IMR-90 (cell line): ENCODE measurements around the gene SORBS1. TPM values are rescaled to one million over a fixed set of nuclear protein-coding genes. Genes with fewer than 3 reads are reported as not detected.
A peak's percentile ranks its signal among the peaks of the same experiment; 100 is the strongest.

Source experiments
- ATAC-seq: fragments of 200-7000 bp; cut with Tn5 transposase; 2 replicates; pipeline ENCODE4 v1.9.1; 2020; ENCODE audit warnings: low read depth, mild to moderate bottlenecking, moderate library complexity
- BruUV-seq: library from RNA; stranded (reverse); fragments of 400-500 nt; replicated peaks from 2 replicates; lab custom pipeline; 2021; lab: Mats Ljungman, UMichigan
- CTCF ChIA-PET: fragments of 300-600 bp; formaldehyde crosslinking; extraction: SDS; loops from one replicate; lab custom pipeline; 2021; ENCODE audit warnings: antibody characterized with exemption; lab: Yijun Ruan, JAX
- POLR2A ChIA-PET: fragments of 300-600 bp; sonication (Branson Sonifier 250); formaldehyde crosslinking; loops from one replicate; lab custom pipeline; 2022; ENCODE audit warnings: antibody characterized with exemption; ENCODE audit not compliant: unreplicated experiment; lab: Charles Lee
- DNase-seq: peaks from one replicate; pipeline ENCODE4 v3.0.0; 2013
- H2AFZ ChIP-seq: replicated peaks from 2 replicates; pipeline ENCODE3; 2013; ENCODE audit warnings: low read length, mild to moderate bottlenecking; ENCODE audit not compliant: poor library complexity
- H2AK5ac ChIP-seq: 2 replicates; pipeline ENCODE4 v1.6.1; 2013; ENCODE audit warnings: low read depth, low read length, inconsistent platforms
- H2AK9ac ChIP-seq: replicated peaks from 2 replicates; pipeline ENCODE3; 2013; ENCODE audit warnings: mild to moderate bottlenecking, low read depth, low read length, moderate library complexity; ENCODE audit not compliant: poor library complexity
- H2BK120ac ChIP-seq: 2 replicates; pipeline ENCODE4 v1.6.1; 2013; ENCODE audit warnings: low read depth, low read length, inconsistent platforms
- H2BK15ac ChIP-seq: 3 replicates; pipeline ENCODE4 v1.6.1; 2013; ENCODE audit warnings: low read depth, low read length, inconsistent platforms
- H2BK20ac ChIP-seq: 2 replicates; pipeline ENCODE4 v1.6.1; 2013; ENCODE audit warnings: low read depth, mild to moderate bottlenecking, inconsistent platforms, low read length, moderate library complexity
- H2BK5ac ChIP-seq: 2 replicates; pipeline ENCODE4 v1.6.1; 2013; ENCODE audit warnings: mild to moderate bottlenecking, low read depth, low read length, inconsistent platforms; ENCODE audit not compliant: poor library complexity, severe bottlenecking
- H3K14ac ChIP-seq: replicated peaks from 2 replicates; pipeline ENCODE4 v1.6.1; 2013; ENCODE audit warnings: low read depth, low read length, inconsistent platforms
- H3K18ac ChIP-seq: 2 replicates; pipeline ENCODE4 v1.6.1; 2013; ENCODE audit warnings: low read depth, low read length, control low read depth
- H3K23ac ChIP-seq: 2 replicates; pipeline ENCODE4 v1.6.1; 2013; ENCODE audit warnings: low read depth, low read length, inconsistent platforms
- H3K27ac ChIP-seq: 2 replicates; pipeline ENCODE4 v1.5.1; 2013; ENCODE audit warnings: mild to moderate bottlenecking, control low read depth, low read length; ENCODE audit not compliant: insufficient read depth
- H3K27me3 ChIP-seq: 2 replicates; pipeline ENCODE4 v1.6.1; 2013; ENCODE audit warnings: low read length; ENCODE audit not compliant: control insufficient read depth, insufficient read depth
- H3K36me3 ChIP-seq: 2 replicates; pipeline ENCODE4 v1.6.1; 2013; ENCODE audit warnings: low read length, mixed read lengths; ENCODE audit not compliant: control insufficient read depth, insufficient read depth
- H3K4ac ChIP-seq: 2 replicates; pipeline ENCODE4 v1.6.1; 2013; ENCODE audit warnings: low read depth, low read length, inconsistent platforms
- H3K4me1 ChIP-seq: 2 replicates; pipeline ENCODE4 v1.6.1; 2013; ENCODE audit warnings: low read length, mixed read lengths; ENCODE audit not compliant: control insufficient read depth, insufficient read depth
- H3K4me2 ChIP-seq: 2 replicates; pipeline ENCODE4 v1.6.1; 2013; ENCODE audit warnings: low read depth, mild to moderate bottlenecking, control low read depth, low read length, moderate library complexity
- H3K4me3 ChIP-seq: 2 replicates; pipeline ENCODE4 v1.5.1; 2013; ENCODE audit warnings: low read depth, mild to moderate bottlenecking, control low read depth, low read length, moderate library complexity; ENCODE audit not compliant: insufficient read depth
- H3K56ac ChIP-seq: 2 replicates; pipeline ENCODE4 v1.6.1; 2013; ENCODE audit warnings: low read length, inconsistent platforms; ENCODE audit not compliant: insufficient read depth; ENCODE audit errors: extremely low read depth
- H3K79me1 ChIP-seq, 2 experiments: 2 replicates each; pipeline ENCODE4 v1.6.1; 2013; ENCODE audit warnings: low read length in 2 of 2, inconsistent platforms in 1 of 2, low read depth in 1 of 2
- H3K9ac ChIP-seq: 2 replicates; pipeline ENCODE4 v1.6.1; 2013; ENCODE audit warnings: low read depth, low read length, control low read depth
- H3K9me1 ChIP-seq: 2 replicates; pipeline ENCODE4 v1.6.1; 2013; ENCODE audit warnings: low read length, inconsistent platforms; ENCODE audit not compliant: insufficient read depth
- H3K9me3 ChIP-seq: 2 replicates; pipeline ENCODE4 v1.6.1; 2013; ENCODE audit warnings: low read length; ENCODE audit not compliant: control insufficient read depth, insufficient read depth
- H4K20me1 ChIP-seq: 2 replicates; pipeline ENCODE4 v1.6.1; 2013; ENCODE audit warnings: low read length, inconsistent platforms; ENCODE audit not compliant: insufficient read depth
- H4K5ac ChIP-seq: 2 replicates; pipeline ENCODE4 v1.6.1; 2013; ENCODE audit warnings: mild to moderate bottlenecking, low read depth, low read length, control low read depth
- H4K8ac ChIP-seq, 2 experiments: 2 replicates each; pipeline ENCODE4 v1.6.1; 2013; ENCODE audit warnings: low read depth in 2 of 2, low read length in 2 of 2, control low read depth in 1 of 2, inconsistent platforms in 1 of 2
- H4K91ac ChIP-seq: 2 replicates; pipeline ENCODE4 v1.6.1; 2013; ENCODE audit warnings: low read depth, low read length, inconsistent platforms; ENCODE audit not compliant: insufficient read depth
- BHLHE40 ChIP-seq: fragments of 150-350 bp; IDR thresholded peaks from 2 replicates; pipeline ENCODE4 v1.6.1; 2016; ENCODE audit warnings: mild to moderate bottlenecking, low read depth, low read length
- CEBPB ChIP-seq: IDR thresholded peaks from 2 replicates; pipeline ENCODE4 v1.6.1; 2012; ENCODE audit warnings: low read depth, low read length, improper control_type of control experiment
- CHD1 ChIP-seq: IDR thresholded peaks from 2 replicates; pipeline ENCODE4 v1.6.1; 2012; ENCODE audit warnings: low read depth, low read length, improper control_type of control experiment
- FOS ChIP-seq: fragments of 150-350 bp; IDR thresholded peaks from 2 replicates; pipeline ENCODE4 v1.6.1; 2016; ENCODE audit warnings: low read depth, low read length
- MAFK ChIP-seq: IDR thresholded peaks from 2 replicates; pipeline ENCODE4 v1.6.1; 2012; ENCODE audit warnings: low read depth, low read length, improper control_type of control experiment
- MAZ ChIP-seq: IDR thresholded peaks from 2 replicates; pipeline ENCODE4 v1.6.1; 2012; ENCODE audit warnings: low read depth, mild to moderate bottlenecking, low read length, improper control_type of control experiment, moderate library complexity, borderline replicate concordance
- MXI1 ChIP-seq: IDR thresholded peaks from 2 replicates; pipeline ENCODE4 v1.6.1; 2012; ENCODE audit warnings: low read depth, mild to moderate bottlenecking, low read length, moderate library complexity, borderline replicate concordance
- NFE2L2 ChIP-seq: fragments of 150-350 bp; IDR thresholded peaks from 2 replicates; pipeline ENCODE4 v1.6.1; 2016; ENCODE audit warnings: low read depth, mild to moderate bottlenecking, low read length
- RCOR1 ChIP-seq: IDR thresholded peaks from 2 replicates; pipeline ENCODE4 v1.6.1; 2012; ENCODE audit warnings: mild to moderate bottlenecking, low read length, improper control_type of control experiment; ENCODE audit not compliant: insufficient replicate concordance
- RFX5 ChIP-seq: IDR thresholded peaks from 2 replicates; pipeline ENCODE4 v1.8.0; 2012; ENCODE audit warnings: low read depth, mild to moderate bottlenecking, low read length, moderate library complexity
- SMC3 ChIP-seq: fragments of 150-350 bp; IDR thresholded peaks from 2 replicates; pipeline ENCODE4 v1.6.1; 2016; ENCODE audit warnings: low read depth, mild to moderate bottlenecking, antibody characterized with exemption, low read length, moderate library complexity
- WGBS, 2 experiments: methylation state at CpG; one replicate each; pipeline versions ENCODE4 v1.1.5 to v1.1.7; 2013; ENCODE audit warnings: missing lambda C conversion rate in 2 of 2; ENCODE audit not compliant: insufficient read length in 1 of 2; ENCODE audit errors: extremely low coverage in 2 of 2; 5-methylcytosine and 5-hydroxymethylcytosine counted together
- dilution Hi-C: fragments of 300-500 bp; cut with HindIII; formaldehyde crosslinking; loops from one replicate; pipeline ENCODE4 v1.14.3; 2018; ENCODE audit warnings: low sequenced_read_pairs; ENCODE audit not compliant: unreplicated experiment
- in situ Hi-C: fragments of 300-500 bp; cut with MboI; formaldehyde crosslinking; loops from 3 replicates; pipeline ENCODE4 v1.14.3; 2019; ENCODE audit warnings: low sequenced_read_pairs, inconsistent platforms, mixed read lengths
- intact Hi-C: fragments of 100-400 bp; cut with micrococcal nuclease; formaldehyde crosslinking; loops from 2 replicates; pipeline ENCODE4 v1.10.0; 2022
- polyA plus RNA-seq, 3 experiments: library from polyadenylated mRNA; depleted of rRNA; stranded (reverse); fragments of >200 nt; gene quantifications; 2 replicates each; pipeline ENCODE4 v1.2.3, GENCODE V29; 2012; ENCODE audit warnings: low replicate concordance in 1 of 3
- total RNA-seq: library from RNA; depleted of rRNA; stranded (reverse); fragments of >200 nt; gene quantifications from 2 replicates; pipeline ENCODE4 v1.2.3, GENCODE V29; 2012
- TF ChIP-seq, protein P1 (sequence below): fragments of 150-350 bp; IDR thresholded peaks from 2 replicates; pipeline ENCODE4 v1.6.1; 2017; ENCODE audit warnings: mild to moderate bottlenecking, antibody characterized with exemption, low read length, low read depth
- TF ChIP-seq, protein P2 (sequence below): fragments of 150-350 bp; IDR thresholded peaks from 2 replicates; pipeline ENCODE4 v1.6.1; 2016; ENCODE audit warnings: low read depth, mild to moderate bottlenecking, low read length, moderate library complexity, borderline replicate concordance
- TF ChIP-seq, protein P3 (sequence below): conservative IDR thresholded peaks from 2 replicates; pipeline ENCODE4 v1.5.1; 2012; ENCODE audit warnings: mild to moderate bottlenecking, low read depth, low read length, improper control_type of control experiment

SORBS1 gene
- total and polyA plus RNA-seq, 2 of the 4 experiments (the other 2 are of a cell fraction): 0.18 to 0.32 TPM

DNA sequence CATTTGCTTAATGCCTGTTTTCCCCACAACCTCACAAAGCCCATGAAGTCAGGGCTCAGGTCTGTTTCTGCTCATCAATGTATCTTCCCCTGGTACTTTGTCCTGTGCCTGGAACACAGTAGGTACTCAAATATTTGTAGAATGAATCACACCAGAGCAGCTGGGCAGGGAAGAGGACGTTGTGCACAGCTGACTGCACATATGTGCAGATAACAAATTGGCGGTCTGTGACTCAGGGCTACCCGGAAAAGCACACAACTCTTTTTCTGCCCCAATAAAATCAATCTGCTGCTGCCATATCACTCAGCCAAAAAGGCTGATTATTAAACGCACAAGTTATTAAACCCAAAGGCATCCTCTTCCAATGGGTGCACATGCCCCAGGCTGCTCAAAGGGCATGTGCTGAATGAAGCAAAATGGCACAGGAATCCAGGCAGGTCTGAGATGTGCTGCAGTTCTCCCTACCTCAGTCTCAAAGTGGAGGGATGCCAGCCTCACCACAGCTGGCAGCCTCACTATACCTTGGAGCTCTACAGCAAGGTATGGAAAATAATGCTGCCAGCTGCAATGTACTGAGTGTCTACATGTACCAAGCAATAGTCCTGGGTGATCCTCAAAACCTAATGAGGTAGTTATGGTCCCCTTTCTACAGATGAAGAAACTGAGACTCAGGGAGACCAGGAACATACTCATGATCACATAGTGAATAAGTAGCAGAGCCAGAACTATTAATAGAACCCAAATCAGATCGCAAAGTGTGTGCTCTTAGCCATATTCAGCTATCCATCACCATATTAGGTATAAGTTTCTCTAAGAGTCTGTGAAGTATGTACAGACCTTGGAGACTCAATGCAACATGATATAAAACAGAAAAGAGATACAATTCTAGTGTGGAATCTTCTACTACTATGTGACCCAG lies 43.4 kb downstream of the SORBS1 start:
- DNase-seq (peak; percentile 17), ATAC-seq (no peak)
- no peak overlapping the region for H3K4me3 ChIP-seq
- intact Hi-C loops: no loop called here
- ChIA-PET CTCF (no interaction called here), POLR2A (no interaction called here)
- no peak overlapping the region for H2BK15ac ChIP-seq
- WGBS, 2 experiments: no CpG with 5 or more reads among the region's 5 CpGs
- H4K91ac ChIP-seq: no peak overlapping the region
- H3K79me1 ChIP-seq: no peaks in the 10 kb centered on the region
- H3K27me3 ChIP-seq: peaks cover 2% of the 10 kb centered on the region; the same call in 1 of the 2 replicates
- no peak overlapping the region for H2AFZ ChIP-seq
- H2BK5ac ChIP-seq: no peak overlapping the region
- H3K4me1 ChIP-seq: no peaks in the 10 kb centered on the region
- no peak overlapping the region for H4K5ac ChIP-seq
- no peaks in the 10 kb centered on the region for H3K9me1 ChIP-seq
- H4K20me1 ChIP-seq: no peaks in the 10 kb centered on the region
- H3K14ac ChIP-seq: no peak overlapping the region
- no peaks in the 10 kb centered on the region for H3K36me3 ChIP-seq
- no peak overlapping the region for H3K23ac ChIP-seq
- no peak overlapping the region for H3K18ac ChIP-seq
- no peak overlapping the region for H2AK9ac ChIP-seq
- in situ Hi-C loops: no loop called here
- no peak overlapping the region for H3K27ac ChIP-seq
- H3K9me3 ChIP-seq: no peaks in the 10 kb centered on the region
- dilution Hi-C loops: no loop called here
- H2AK5ac ChIP-seq: no peak overlapping the region
- no TSS peak for BruUV-seq
- H3K9ac ChIP-seq: no peak overlapping the region
- H2BK120ac ChIP-seq: no peak overlapping the region
- no peak overlapping the region for H2BK20ac ChIP-seq
- no peak overlapping the region for H3K56ac ChIP-seq
- H3K4me2 ChIP-seq: no peak overlapping the region
- H4K8ac ChIP-seq: no peak overlapping the region
- no peak overlapping the region for H3K4ac ChIP-seq
- TF ChIP-seq BHLHE40 (no peak), CEBPB (no peak), MAFK (no peak), CHD1 (no peak), RFX5 (no peak), RCOR1 (no peak), MAZ (no peak), SMC3 (no peak), FOS (no peak), NFE2L2 (no peak), MXI1 (no peak)
- TF ChIP-seq, protein P1, sequence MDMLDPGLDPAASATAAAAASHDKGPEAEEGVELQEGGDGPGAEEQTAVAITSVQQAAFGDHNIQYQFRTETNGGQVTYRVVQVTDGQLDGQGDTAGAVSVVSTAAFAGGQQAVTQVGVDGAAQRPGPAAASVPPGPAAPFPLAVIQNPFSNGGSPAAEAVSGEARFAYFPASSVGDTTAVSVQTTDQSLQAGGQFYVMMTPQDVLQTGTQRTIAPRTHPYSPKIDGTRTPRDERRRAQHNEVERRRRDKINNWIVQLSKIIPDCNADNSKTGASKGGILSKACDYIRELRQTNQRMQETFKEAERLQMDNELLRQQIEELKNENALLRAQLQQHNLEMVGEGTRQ: no peak
- TF ChIP-seq, protein P2, sequence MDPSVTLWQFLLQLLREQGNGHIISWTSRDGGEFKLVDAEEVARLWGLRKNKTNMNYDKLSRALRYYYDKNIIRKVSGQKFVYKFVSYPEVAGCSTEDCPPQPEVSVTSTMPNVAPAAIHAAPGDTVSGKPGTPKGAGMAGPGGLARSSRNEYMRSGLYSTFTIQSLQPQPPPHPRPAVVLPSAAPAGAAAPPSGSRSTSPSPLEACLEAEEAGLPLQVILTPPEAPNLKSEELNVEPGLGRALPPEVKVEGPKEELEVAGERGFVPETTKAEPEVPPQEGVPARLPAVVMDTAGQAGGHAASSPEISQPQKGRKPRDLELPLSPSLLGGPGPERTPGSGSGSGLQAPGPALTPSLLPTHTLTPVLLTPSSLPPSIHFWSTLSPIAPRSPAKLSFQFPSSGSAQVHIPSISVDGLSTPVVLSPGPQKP: no peak
- TF ChIP-seq, protein P3, sequence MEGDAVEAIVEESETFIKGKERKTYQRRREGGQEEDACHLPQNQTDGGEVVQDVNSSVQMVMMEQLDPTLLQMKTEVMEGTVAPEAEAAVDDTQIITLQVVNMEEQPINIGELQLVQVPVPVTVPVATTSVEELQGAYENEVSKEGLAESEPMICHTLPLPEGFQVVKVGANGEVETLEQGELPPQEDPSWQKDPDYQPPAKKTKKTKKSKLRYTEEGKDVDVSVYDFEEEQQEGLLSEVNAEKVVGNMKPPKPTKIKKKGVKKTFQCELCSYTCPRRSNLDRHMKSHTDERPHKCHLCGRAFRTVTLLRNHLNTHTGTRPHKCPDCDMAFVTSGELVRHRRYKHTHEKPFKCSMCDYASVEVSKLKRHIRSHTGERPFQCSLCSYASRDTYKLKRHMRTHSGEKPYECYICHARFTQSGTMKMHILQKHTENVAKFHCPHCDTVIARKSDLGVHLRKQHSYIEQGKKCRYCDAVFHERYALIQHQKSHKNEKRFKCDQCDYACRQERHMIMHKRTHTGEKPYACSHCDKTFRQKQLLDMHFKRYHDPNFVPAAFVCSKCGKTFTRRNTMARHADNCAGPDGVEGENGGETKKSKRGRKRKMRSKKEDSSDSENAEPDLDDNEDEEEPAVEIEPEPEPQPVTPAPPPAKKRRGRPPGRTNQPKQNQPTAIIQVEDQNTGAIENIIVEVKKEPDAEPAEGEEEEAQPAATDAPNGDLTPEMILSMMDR: no peak
